ENCODE measurements around the gene JTB.

DNA sequence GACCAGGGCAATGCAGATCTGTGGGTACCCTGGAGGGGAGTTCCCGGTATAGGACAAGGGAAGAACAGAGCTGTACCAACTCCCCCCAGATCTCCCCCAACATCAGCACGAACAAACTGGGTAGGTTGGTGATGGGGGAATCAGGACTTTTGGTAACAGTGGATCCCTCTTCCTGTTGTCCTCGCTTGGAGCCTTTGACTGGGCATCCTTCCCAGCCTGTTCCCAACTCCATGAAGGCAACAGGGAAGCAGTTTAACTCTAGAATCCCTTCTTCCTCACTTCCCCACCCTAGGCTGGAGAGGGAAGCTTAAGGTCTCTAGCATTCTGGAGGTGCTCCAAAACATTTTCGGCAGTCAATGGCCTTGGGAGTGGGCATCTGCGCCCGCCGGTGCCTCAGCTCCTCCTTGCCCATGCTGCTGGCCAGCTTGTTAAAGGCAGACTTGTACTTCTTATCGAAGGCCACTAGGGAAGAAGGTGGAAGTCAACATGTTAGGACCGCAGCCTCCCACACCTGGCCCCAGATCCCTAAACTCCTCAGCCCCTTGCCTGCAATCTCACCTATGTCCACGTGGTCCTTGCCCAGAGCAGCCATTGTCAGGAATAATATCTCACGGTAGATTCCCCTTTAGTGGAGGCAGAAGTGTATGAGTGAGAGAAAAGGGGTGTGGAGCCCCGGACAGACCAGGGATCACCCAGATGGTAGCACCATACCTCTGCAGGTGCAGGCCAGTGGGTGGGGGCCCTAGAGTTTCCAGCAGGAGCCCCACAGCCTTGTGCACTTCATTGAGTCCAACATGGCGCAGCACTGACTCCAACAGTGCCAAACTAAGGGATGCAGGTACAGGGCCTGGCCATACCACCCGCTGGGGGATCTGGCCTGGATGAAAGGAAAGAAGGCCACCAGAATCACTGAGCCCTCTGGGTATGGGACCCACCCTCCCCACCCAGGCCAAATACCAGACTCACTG lies 47.2 kb downstream of the JTB start:
- TF ChIP-seq, protein P1, sequence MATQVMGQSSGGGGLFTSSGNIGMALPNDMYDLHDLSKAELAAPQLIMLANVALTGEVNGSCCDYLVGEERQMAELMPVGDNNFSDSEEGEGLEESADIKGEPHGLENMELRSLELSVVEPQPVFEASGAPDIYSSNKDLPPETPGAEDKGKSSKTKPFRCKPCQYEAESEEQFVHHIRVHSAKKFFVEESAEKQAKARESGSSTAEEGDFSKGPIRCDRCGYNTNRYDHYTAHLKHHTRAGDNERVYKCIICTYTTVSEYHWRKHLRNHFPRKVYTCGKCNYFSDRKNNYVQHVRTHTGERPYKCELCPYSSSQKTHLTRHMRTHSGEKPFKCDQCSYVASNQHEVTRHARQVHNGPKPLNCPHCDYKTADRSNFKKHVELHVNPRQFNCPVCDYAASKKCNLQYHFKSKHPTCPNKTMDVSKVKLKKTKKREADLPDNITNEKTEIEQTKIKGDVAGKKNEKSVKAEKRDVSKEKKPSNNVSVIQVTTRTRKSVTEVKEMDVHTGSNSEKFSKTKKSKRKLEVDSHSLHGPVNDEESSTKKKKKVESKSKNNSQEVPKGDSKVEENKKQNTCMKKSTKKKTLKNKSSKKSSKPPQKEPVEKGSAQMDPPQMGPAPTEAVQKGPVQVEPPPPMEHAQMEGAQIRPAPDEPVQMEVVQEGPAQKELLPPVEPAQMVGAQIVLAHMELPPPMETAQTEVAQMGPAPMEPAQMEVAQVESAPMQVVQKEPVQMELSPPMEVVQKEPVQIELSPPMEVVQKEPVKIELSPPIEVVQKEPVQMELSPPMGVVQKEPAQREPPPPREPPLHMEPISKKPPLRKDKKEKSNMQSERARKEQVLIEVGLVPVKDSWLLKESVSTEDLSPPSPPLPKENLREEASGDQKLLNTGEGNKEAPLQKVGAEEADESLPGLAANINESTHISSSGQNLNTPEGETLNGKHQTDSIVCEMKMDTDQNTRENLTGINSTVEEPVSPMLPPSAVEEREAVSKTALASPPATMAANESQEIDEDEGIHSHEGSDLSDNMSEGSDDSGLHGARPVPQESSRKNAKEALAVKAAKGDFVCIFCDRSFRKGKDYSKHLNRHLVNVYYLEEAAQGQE (IDR thresholded peaks at IDR 0.05; ENCODE audit: insufficient read depth in 1 of 2, low read depth in 2 of 2, low read length in 2 of 2): no peak
- no peak for TF ChIP-seq TAF1 (IDR thresholded peaks at IDR 0.05; ENCODE audit: borderline replicate concordance, insufficient read depth, low read length)
- no peak for TF ChIP-seq SIN3A (IDR thresholded peaks at IDR 0.05; ENCODE audit: borderline replicate concordance, insufficient read depth, low read length)
